Measurements from ENCODE around the gene TCP11. TPM values are rescaled to one million over a fixed set of nuclear protein-coding genes. Genes with fewer than 3 reads are reported as not detected.

TCP11 gene
- total and polyA plus RNA-seq, 11 donors, result 0.04 TPM; not detected in 10

GRCh38 chr6:35154262-35154661, 13.1 kb upstream of the TCP11 start:
- ATAC-seq, result no peak

GRCh38 chr6:35152067-35152707, 11.0 kb upstream of the TCP11 start:
- DNase-seq (no peak), ATAC-seq (no peak)
- 64 to 78% (median 68%) methylated on average over 4 of the region's 4 CpGs for WGBS, 4 donors
- no peaks in the 10 kb centered on the region for H3K27me3 ChIP-seq
- no peak for TF ChIP-seq POLR2A (IDR thresholded peaks at IDR 0.05)
- no peak for TF ChIP-seq CTCF (IDR thresholded peaks at IDR 0.05)
- H3K4me1 ChIP-seq, result peaks cover 0 to 9% (median 0%) of the 10 kb centered on the region in 12 donors
- no peak overlapping the region for H3K27ac ChIP-seq
- intact Hi-C loops (cut with DNase I), result no loop called here
- H3K4me3 ChIP-seq, result no peak overlapping the region
- H3K36me3 ChIP-seq, result no peaks in the 10 kb centered on the region
- H3K9me3 ChIP-seq, result no peaks in the 10 kb centered on the region

More at GRCh38 chr6:35154262-35154661, 13.1 kb upstream of the TCP11 start:
- no peak overlapping the region for H3K4me3 ChIP-seq
- no peak for DNase-seq
- no peaks in the 10 kb centered on the region for H3K27me3 ChIP-seq
- TF ChIP-seq POLR2A (IDR thresholded peaks at IDR 0.05) (no peak), CTCF (IDR thresholded peaks at IDR 0.05) (no peak)
- H3K4me1 ChIP-seq, result no peaks in the 10 kb centered on the region
- no peaks in the 10 kb centered on the region for H3K9me3 ChIP-seq
- WGBS, 4 donors, result 90 to 92% (median 91%) methylated on average over 2 of the region's 2 CpGs
- no peaks in the 10 kb centered on the region for H3K36me3 ChIP-seq
- intact Hi-C loops (cut with DNase I), result no loop called here
- no peak overlapping the region for H3K27ac ChIP-seq

- intact Hi-C loops (cut with DNase I), result no loop called here
- 92 to 98% (median 95%) methylated on average over 2 of the region's 2 CpGs for WGBS, 4 donors
- peaks cover 0 to 9% (median 0%) of the 10 kb centered on the region in 12 donors for H3K4me1 ChIP-seq
- no peaks in the 10 kb centered on the region for H3K27me3 ChIP-seq
- DNase-seq (no peak), ATAC-seq (no peak)
- H3K9me3 ChIP-seq, result no peaks in the 10 kb centered on the region
- H3K36me3 ChIP-seq, result no peaks in the 10 kb centered on the region
- no peak overlapping the region for H3K27ac ChIP-seq
- TF ChIP-seq POLR2A (IDR thresholded peaks at IDR 0.05), result no peak
- TF ChIP-seq CTCF (IDR thresholded peaks at IDR 0.05), result no peak
- no peak overlapping the region for H3K4me3 ChIP-seq
Observed at GRCh38 chr6:35151466-35151865, 10.3 kb upstream of the TCP11 start.

- DNase-seq (no peak), ATAC-seq (no peak)
- TF ChIP-seq CTCF (IDR thresholded peaks at IDR 0.05), result no peak
- no peak for TF ChIP-seq POLR2A (IDR thresholded peaks at IDR 0.05)
- no peaks in the 10 kb centered on the region for H3K27me3 ChIP-seq
- no peak overlapping the region for H3K4me3 ChIP-seq
- intact Hi-C loops (cut with DNase I), result loop anchor here in 7 of 10 donors (2.0 to 10.0 kb wide), 10 partner anchors 52 to 285 kb away; partner anchors contain the start of genes ANKS1A (in 1 of the 7) and TAF11 (in 1 of the 7)
- H3K4me1 ChIP-seq, result peaks cover 0 to 9% (median 0%) of the 10 kb centered on the region in 12 donors
- no peaks in the 10 kb centered on the region for H3K9me3 ChIP-seq
- H3K36me3 ChIP-seq, result no peaks in the 10 kb centered on the region
- H3K27ac ChIP-seq, result no peak overlapping the region
- 66 to 72% (median 69%) methylated on average over 16 of the region's 16 CpGs for WGBS, 4 donors
Observed at GRCh38 chr6:35149891-35150566, 8.9 kb upstream of the TCP11 start.
